ENCODE results near the gene SEC14L6. TPM values are rescaled to one million over a fixed set of nuclear protein-coding genes. Genes with fewer than 3 reads are reported as not detected.

The SEC14L6 gene
- total RNA-seq, 1 experiment from 2014 or later: 1.1 TPM

- no peak overlapping the region for H4K91ac ChIP-seq (ENCODE audit: insufficient read length, low read depth, low read length)
- no peak overlapping the region for H2BK12ac ChIP-seq (ENCODE audit: insufficient read length, low read depth, low read length)
- no peak overlapping the region for H2BK5ac ChIP-seq (ENCODE audit: insufficient read length, low read length)
- peaks cover 25 to 26% of the 10 kb centered on the region in 2 experiments for H3K4me1 Mint-ChIP-seq
- H3K9me3 Mint-ChIP-seq: no peaks in the 10 kb centered on the region
- H3K79me2 ChIP-seq (ENCODE audit: insufficient read depth, low read length): no peaks in the 10 kb centered on the region
- no peak overlapping the region for H3K9ac ChIP-seq (ENCODE audit: extremely low read depth, insufficient read length, low read length)
- no peaks in the 10 kb centered on the region for H3K27me3 ChIP-seq (ENCODE audit: insufficient read depth, low read length)
- H3K23ac ChIP-seq (ENCODE audit: insufficient read length, low read depth, low read length): no peak overlapping the region
- H2AFZ ChIP-seq (ENCODE audit: low read length): no peak overlapping the region
- no peaks in the 10 kb centered on the region for H3K4me1 ChIP-seq (ENCODE audit: insufficient read depth, low read length)
- DNase-seq: no peak
- no peak overlapping the region for H2BK120ac ChIP-seq (ENCODE audit: low read depth, low read length, poor library complexity, severe bottlenecking)
- H3K4me3 Mint-ChIP-seq: no peak overlapping the region
- no peak overlapping the region for H2BK15ac ChIP-seq (ENCODE audit: low read depth, low read length)
- no peak overlapping the region for H2AK5ac ChIP-seq (ENCODE audit: insufficient read length, low read length)
- no peak overlapping the region for H3K14ac ChIP-seq (ENCODE audit: insufficient read depth, low read length)
- H2BK20ac ChIP-seq (ENCODE audit: low read depth, low read length, poor library complexity, severe bottlenecking): no peak overlapping the region
- H3K79me1 ChIP-seq (ENCODE audit: insufficient read depth, low read depth, low read length, poor library complexity, severe bottlenecking): no peaks in the 10 kb centered on the region
- no peak overlapping the region for H3K27ac ChIP-seq (ENCODE audit: insufficient read length, low read depth, low read length)
- no peaks in the 10 kb centered on the region for H3K23me2 ChIP-seq (ENCODE audit: insufficient read length, low read depth, low read length, poor library complexity, severe bottlenecking)
- no CpG with 5 or more reads among the region's 7 CpGs for WGBS (ENCODE audit: extremely low coverage, insufficient read length, low lambda C conversion rate)
- H3K27ac Mint-ChIP-seq: no peak overlapping the region
- no peaks in the 10 kb centered on the region for H3K9me3 ChIP-seq (ENCODE audit: control insufficient read depth, low read depth, low read length)
- no peak for TF ChIP-seq CTCF (conservative IDR thresholded peaks at IDR 0.05)
- H4K5ac ChIP-seq (ENCODE audit: insufficient read length, low read depth, low read length): no peak overlapping the region
- H3K4ac ChIP-seq (ENCODE audit: low read depth, low read length): no peak overlapping the region
- peaks cover 3% of the 10 kb centered on the region for H3K27me3 Mint-ChIP-seq (ENCODE audit: low read depth)
- H3K36me3 Mint-ChIP-seq (ENCODE audit: insufficient read depth in 1 of 3, low read depth in 3 of 3): peaks cover 0 to 2% (median 0%) of the 10 kb centered on the region in 3 experiments; a peak in 1 of 7 replicates
- no peak overlapping the region for H3K4me2 ChIP-seq (ENCODE audit: insufficient read depth, insufficient read length, low read length)
- no peak overlapping the region for H3K56ac ChIP-seq (ENCODE audit: insufficient read length, low read depth, low read length)
- no peak overlapping the region for H4K8ac ChIP-seq (replicated peaks; ENCODE audit: insufficient read length, low read depth, low read length)
- no peak overlapping the region for H3T11ph ChIP-seq (ENCODE audit: low read length)
- H3K18ac ChIP-seq (ENCODE audit: insufficient read length, low read depth, low read length): no peak overlapping the region
- H4K20me1 ChIP-seq (ENCODE audit: control insufficient read depth, insufficient read depth, insufficient read length): no peaks in the 10 kb centered on the region
Measured at GRCh38 chr22:30566125-30566524, 19.6 kb upstream of the SEC14L6 start.
